SJCRH30 (cell line): Measurements from ENCODE around the gene ZNF423. TPM values are rescaled to one million over a fixed set of nuclear protein-coding genes. Genes with fewer than 3 reads are reported as not detected.

Experiments used
- DNase-seq, 2 experiments: peaks; one replicate each; pipeline ENCODE4 v3.0.0-alpha.2; 2015 to 2020
- H3K27ac ChIP-seq: fragments of 250-450 bp; sonication (Bioruptor Pico); 2 replicates; pipeline ENCODE4 v1.5.1; 2020; ENCODE audit warnings: mild to moderate bottlenecking, moderate library complexity
- H3K27me3 ChIP-seq: fragments of 250-450 bp; sonication (Bioruptor Pico); 2 replicates; pipeline ENCODE4 v1.5.1; 2020; ENCODE audit warnings: mild to moderate bottlenecking, moderate library complexity
- H3K36me3 ChIP-seq: fragments of 250-450 bp; sonication (Bioruptor Pico); 2 replicates; pipeline ENCODE4 v1.5.1; 2020; ENCODE audit warnings: mild to moderate bottlenecking, moderate library complexity
- H3K4me1 ChIP-seq: fragments of 250-450 bp; sonication (Bioruptor Pico); 2 replicates; pipeline ENCODE4 v1.5.1; 2020; ENCODE audit warnings: mild to moderate bottlenecking, moderate library complexity
- H3K4me3 ChIP-seq: fragments of 250-450 bp; sonication (Bioruptor Pico); 2 replicates; pipeline ENCODE4 v1.5.1; 2020; ENCODE audit warnings: mild to moderate bottlenecking, moderate library complexity
- H3K9me3 ChIP-seq: fragments of 250-450 bp; sonication (Bioruptor Pico); replicated peaks from 2 replicates; pipeline ENCODE4 v1.5.1; 2020; ENCODE audit warnings: mild to moderate bottlenecking, moderate library complexity
- total RNA-seq: library from RNA; depleted of rRNA; stranded (reverse); fragments of >200 nt; shearing (Covaris generic); gene quantifications from 2 replicates; pipeline ENCODE4 v1.2.3, GENCODE V29; 2014

Gene ZNF423
- total RNA-seq, 1 experiment from 2014 or later, result 7.9 TPM

DNA sequence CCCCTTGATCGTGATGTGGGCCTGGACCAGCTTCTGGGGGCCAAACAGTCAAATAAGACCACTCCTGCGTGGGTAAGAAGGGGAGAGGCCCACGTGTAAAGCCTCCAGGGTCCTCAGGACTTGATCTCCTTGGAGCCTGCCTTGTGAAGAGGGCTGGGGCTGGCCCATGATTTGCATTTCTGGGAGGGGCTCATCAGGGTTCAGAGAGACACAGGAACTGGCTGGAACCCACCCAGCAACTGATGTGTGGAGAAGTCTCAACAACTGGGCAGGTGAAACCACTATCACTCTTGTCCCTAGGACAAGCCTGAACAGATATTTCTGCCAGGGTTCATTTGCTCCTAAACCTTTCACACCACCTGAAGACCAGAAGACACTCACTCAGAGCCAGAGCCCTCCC is 214.7 kb downstream of the ZNF423 start:
- Histone ChIP-seq H3K27ac (no peak overlapping the region), H3K9me3 (no peaks in the 10 kb centered on the region)

DNA sequence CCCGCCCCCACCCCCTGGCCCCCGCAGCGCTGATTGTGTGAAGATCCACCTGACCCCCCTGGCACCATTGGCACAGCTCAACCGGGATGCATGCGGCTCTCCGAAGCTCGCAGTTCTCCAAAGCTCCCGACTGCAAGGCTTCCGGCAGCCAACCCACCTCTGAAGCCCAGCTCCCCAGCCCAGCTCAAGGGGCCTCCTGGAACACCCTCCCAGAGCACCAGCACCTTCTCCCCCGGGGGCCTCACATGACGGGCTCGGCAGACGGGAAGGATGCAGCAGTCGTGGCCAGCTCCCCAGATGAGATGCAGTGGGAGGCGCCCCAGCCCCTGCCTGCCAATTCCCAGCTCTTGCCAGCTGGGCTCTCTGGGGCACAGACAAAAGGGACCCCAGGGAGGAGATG is 215.3 kb downstream of the ZNF423 start:
- peak in 1 of 2 experiments; percentile 43 for DNase-seq
- Histone ChIP-seq H3K27ac (no peak overlapping the region; the same call in 1 of the 2 replicates), H3K27me3 (no peaks in the 10 kb centered on the region), H3K4me3 (no peak overlapping the region), H3K36me3 (no peaks in the 10 kb centered on the region), H3K4me1 (peaks cover 23% of the 10 kb centered on the region), H3K9me3 (no peaks in the 10 kb centered on the region)

More for the DNA sequence above, 214.7 kb downstream of the ZNF423 start:
- no peak for DNase-seq
- H3K36me3 ChIP-seq, result no peaks in the 10 kb centered on the region
- H3K27me3 ChIP-seq, result no peaks in the 10 kb centered on the region
- no peak overlapping the region for H3K4me3 ChIP-seq
- peaks cover 23% of the 10 kb centered on the region for H3K4me1 ChIP-seq

DNA sequence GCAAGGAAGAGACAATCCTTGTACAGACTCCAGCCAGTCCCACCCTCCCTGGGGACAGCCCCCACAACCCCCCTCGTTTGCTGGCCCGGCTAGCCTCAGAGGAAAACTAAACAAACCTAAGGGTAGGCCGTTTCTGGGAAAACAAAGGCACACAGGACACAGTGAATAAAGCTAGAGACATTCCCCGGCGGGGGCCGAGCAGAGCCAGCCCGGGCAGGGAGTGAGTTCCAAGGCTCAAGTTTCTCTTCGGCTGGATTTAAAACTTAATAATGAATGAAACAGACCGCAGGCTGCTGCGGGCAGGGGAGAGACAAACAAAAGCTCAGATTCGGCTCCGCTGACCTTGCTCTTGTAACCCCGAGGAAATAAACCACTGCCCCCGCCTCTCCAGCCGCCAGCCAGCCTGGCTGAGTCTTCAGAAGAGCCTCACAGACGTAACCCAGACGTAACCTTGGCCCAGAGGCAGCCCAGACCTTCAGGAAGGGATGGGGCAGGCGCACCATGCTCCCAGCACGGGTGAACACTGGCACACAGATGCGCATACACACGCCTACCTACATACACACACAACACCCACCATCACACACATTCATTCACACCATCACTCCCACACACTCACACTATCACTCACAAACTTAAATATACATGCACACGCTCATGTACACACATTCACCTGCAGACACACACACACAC is 216.0 kb downstream of the ZNF423 start:
- no peaks in the 10 kb centered on the region for H3K27me3 ChIP-seq
- H3K9me3 ChIP-seq, result no peaks in the 10 kb centered on the region
- peak overlapping the region; percentile 45 for H3K27ac ChIP-seq
- peak; percentile 81 to 88 for DNase-seq
- H3K4me1 ChIP-seq, result peaks cover 23% of the 10 kb centered on the region
- no peaks in the 10 kb centered on the region for H3K36me3 ChIP-seq
- peak overlapping the region; percentile 16 for H3K4me3 ChIP-seq

DNA sequence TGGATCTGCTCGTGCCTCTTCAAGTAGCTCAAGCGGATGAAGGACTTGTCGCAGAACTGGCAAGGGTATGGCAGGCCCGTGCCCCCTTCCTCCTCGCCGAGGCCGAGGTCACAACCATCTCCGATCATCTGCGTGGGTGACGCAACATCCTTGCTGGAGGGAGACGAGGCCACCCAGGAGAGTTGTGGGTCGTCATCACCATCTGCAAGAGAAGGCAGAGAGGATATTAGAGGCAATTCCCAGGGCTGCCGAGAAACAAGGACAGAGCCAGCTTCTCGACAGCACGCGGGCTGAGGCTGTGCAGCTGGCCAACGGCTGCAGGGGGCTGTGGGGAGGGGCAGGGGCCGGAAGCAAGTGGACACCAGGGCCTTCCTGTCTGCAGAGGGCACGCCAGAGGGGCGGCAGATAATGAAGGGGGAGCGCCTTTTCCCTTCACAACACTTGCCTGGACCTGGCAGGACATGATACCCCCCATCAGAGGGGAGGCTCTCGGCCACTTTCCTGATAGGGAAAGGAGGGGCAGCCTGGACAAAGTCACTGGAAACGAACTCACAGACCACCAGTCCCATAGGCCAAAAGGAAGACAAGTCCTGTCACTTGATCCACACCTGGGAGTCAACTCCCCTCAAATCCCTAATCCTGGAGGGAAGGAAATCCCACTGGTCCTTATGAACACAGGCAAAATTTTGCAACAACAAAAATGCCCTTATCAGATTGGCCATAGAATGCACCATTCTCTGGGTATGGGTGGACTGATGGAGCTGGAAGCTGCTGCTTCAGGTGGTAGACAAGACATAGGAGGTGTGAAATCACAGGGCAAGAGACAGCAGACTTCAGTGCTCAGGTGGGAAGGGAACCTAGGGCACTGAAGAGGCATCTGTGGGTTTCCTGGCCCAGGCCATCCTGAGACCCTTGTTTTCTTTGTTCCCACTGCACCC is 217.0 kb downstream of the ZNF423 start:
- Histone ChIP-seq H3K9me3 (no peaks in the 10 kb centered on the region), H3K4me1 (peaks cover 23% of the 10 kb centered on the region), H3K27ac (peak overlapping the region; percentile 45), H3K27me3 (no peaks in the 10 kb centered on the region), H3K4me3 (peak overlapping the region; percentile 16; the same call in 1 of the 2 replicates), H3K36me3 (no peaks in the 10 kb centered on the region)
- no peak for DNase-seq

DNA sequence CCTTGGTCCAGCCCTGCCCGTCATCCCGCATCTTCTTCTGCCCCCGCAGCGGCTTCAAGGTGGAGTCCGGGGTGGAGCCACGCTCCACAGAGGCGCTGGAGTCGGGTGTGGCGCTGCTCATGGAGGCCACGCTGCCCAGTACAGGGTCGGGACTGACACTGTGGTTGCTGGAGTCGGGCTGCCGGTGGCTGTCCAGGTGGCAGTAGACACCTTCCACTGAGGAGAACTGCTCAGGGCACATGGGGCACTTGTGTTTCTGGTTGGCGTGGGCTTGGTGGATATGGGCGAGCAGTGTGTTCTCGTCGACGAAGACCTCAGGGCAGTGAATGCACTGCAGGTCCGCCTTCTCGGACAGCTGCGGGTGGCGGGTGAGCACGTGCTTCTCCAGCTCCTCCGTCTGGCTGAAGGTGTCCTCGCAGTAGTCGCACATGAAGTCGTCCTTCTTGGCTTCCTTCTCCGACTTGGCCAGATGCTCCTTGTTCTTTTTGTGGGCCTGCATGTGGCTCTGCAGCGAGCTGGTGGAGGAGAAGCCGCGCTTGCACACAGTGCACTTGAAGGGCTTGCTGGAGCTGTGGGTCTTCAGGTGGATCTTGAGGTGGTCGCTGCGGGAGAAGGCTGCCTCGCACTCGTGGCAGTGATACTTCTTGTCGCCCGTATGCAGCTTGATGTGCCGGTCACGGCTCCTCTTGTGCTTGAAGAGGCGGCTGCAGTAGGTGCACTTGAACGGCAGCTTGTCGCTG is 217.8 kb downstream of the ZNF423 start:
- no peaks in the 10 kb centered on the region for H3K36me3 ChIP-seq
- no peak overlapping the region for H3K27ac ChIP-seq
- no peaks in the 10 kb centered on the region for H3K9me3 ChIP-seq
- no peak overlapping the region for H3K4me3 ChIP-seq
- no peaks in the 10 kb centered on the region for H3K27me3 ChIP-seq
- no peak for DNase-seq
- H3K4me1 ChIP-seq, result peaks cover 23% of the 10 kb centered on the region

DNA sequence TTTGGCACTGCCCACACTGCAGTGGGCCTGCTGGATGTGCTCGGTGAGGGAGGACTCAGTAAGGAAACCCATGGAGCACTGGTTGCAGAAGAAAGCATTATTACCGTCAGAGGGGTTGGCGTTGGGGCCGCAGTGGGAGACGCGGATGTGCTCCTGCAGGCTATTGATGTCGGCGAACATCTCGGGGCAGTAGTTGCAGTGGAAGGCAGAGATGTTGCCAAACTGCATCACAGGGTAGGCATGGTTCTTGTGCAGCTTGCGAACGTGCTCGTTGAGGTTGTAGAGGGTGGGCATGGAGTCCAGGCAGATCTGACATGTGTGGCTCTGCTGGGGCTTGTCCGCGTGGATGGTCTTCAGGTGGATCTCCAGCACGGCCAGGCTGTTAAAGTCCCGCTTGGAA is 218.4 kb downstream of the ZNF423 start:
- Histone ChIP-seq H3K9me3 (no peaks in the 10 kb centered on the region), H3K4me1 (peaks cover 23% of the 10 kb centered on the region), H3K27ac (no peak overlapping the region), H3K36me3 (no peaks in the 10 kb centered on the region), H3K27me3 (no peaks in the 10 kb centered on the region), H3K4me3 (no peak overlapping the region)
- DNase-seq, result no peak

DNA sequence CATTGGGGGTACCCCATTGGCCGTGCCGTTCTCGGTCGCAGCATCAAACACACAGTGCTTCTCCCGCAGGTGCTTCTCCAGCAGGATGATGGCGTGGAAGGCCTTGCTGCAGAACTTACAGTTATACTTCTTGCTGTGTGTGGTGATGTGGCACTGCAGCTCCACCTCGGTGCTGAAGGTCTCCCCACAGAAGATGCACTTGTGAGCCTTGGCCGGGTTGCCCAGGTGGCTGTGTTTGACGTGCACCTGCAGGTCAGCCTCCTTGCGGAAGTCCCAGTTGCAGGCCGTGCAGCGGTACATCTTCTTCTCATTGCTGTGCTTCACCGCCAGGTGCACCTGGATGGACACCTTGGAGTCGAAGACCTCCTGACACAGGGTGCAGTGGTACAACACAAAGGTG is 219.3 kb downstream of the ZNF423 start:
- Histone ChIP-seq H3K4me3 (no peak overlapping the region), H3K27me3 (no peaks in the 10 kb centered on the region), H3K27ac (no peak overlapping the region), H3K9me3 (no peaks in the 10 kb centered on the region), H3K36me3 (no peaks in the 10 kb centered on the region), H3K4me1 (peaks cover 23% of the 10 kb centered on the region)
- DNase-seq, result no peak

DNA sequence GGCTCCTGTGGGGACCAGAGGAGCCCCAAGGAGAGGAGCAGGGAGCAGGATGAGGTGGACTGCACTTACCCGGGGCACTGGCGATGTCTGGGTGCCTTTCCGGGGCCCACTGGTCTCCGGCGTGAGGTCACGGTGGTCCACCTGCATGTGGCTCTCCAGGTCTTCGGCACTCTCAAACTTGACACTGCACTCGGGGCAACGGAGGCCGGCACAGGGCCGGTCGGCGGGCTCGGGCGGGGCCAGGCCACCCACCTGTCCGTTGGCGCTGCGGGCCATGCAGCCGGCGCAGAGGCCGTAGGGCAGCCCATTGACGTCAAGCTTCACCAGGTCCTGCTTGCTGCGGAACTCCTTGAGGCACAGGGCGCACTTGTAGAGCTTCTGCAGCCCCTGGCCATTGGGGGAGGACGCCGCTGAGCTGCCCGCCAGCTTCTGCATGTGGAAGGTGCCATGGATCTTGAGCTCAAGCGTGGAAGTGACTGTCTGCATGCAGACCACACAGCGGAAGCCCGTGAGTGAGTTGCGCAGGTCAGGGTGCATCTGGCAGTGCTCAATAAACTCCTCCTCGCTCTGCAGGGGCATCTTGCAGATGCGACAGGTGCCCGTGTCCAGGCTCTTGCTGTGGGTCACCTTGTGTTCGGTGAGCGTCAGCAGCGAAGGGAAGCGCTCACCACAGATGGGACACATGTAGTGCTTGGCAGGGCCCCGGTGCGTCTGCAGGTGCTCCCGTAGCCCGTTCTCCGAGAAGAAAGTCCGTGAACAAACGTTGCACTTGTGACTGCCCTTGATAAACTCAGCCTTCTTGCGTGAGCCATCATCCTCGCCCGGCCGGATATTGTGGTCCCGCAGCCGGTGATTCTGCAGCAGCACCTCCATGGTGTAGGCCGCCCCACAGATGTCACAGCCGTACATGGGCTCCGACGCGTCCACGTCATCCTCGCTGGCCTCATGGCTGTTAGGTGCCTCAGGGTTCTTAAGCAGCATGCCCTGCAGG is 220.0 kb downstream of the ZNF423 start:
- Histone ChIP-seq H3K4me1 (peaks cover 20% of the 10 kb centered on the region), H3K27ac (no peak overlapping the region), H3K9me3 (no peaks in the 10 kb centered on the region), H3K4me3 (no peak overlapping the region), H3K36me3 (no peaks in the 10 kb centered on the region), H3K27me3 (no peaks in the 10 kb centered on the region)
- no peak for DNase-seq

DNA sequence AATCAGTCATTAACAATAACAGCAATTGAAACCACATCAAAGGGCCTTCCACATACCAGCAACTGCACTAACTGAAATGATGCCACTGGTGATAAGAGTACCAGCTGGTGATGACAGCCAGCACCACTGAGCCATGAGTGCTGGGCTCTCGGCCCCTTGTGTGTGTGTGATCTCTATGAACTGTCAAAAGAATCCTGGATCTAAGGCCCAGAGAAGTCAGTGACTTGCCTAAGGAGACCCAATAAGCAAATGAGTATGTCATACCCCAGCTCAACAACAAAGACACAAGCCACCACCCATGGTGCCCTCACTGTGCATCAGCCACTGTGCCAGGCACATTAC is 220.9 kb downstream of the ZNF423 start:
- Histone ChIP-seq H3K4me1 (peaks cover 14% of the 10 kb centered on the region), H3K27me3 (no peaks in the 10 kb centered on the region), H3K9me3 (no peaks in the 10 kb centered on the region), H3K4me3 (no peak overlapping the region), H3K36me3 (no peaks in the 10 kb centered on the region), H3K27ac (no peak overlapping the region)
- DNase-seq, result no peak

DNA sequence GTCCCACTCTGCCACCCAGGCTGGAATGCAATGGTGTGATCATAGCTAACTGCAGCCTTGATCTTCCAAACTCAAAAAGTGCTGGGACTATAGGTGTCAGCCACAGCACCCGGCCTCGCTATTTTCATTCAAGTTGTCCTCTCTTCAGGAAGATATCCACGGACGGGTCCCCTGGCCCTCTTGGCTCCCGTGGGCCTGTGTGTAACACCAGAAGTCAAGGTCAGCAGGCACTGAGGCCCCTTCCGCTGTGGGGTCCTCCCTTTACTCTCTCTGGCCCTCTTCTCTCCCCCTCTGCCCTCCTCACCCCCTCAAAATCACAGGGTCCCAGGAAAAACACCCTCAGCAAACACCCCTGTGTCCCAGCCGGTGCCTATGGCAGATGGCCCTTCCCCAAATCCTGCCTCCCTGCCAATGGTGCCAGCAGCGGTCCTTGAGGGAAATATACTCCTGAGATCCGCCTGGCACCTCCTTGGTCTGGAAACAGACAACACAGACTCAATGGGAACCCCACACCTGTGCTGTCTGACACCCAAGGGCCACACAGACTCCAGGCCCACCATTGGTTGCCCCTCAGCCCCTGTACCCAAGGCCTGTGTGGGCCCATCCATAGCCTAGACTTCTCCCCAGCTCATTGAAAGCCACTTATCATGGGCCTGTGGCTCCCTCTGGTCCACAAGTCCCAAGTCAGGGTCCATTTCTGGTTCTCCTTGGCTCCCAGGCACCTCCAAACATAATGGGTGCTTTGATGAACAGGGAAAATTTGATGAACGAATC is 221.5 kb downstream of the ZNF423 start:
- Histone ChIP-seq H3K27ac (no peak overlapping the region), H3K4me3 (no peak overlapping the region), H3K9me3 (no peaks in the 10 kb centered on the region), H3K27me3 (no peaks in the 10 kb centered on the region), H3K36me3 (no peaks in the 10 kb centered on the region), H3K4me1 (peaks cover 11% of the 10 kb centered on the region)
- no peak for DNase-seq

DNA sequence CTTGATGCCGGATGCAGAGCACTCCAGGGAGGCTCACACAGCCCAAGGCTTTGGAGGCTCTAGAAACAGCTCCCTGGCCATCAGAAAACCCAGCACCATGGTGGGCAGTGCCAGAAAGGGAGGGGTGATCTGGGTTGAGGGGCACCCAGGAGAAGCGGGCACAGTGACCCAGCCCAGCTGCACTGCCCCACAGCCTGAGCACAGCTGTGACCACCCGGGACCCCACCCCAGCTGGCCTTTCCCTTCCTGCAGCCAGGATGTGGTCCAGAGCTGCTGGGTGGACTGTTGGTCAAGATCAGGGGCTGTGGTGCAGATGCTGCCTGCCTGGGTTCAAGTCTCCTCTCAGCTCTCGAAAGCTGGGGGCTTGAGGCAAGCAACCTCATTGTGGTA is 223.1 kb downstream of the ZNF423 start:
- H3K36me3 ChIP-seq, result no peaks in the 10 kb centered on the region
- no peak overlapping the region for H3K27ac ChIP-seq
- no peaks in the 10 kb centered on the region for H3K4me1 ChIP-seq
- no peak for DNase-seq
- H3K4me3 ChIP-seq, result no peak overlapping the region
- H3K9me3 ChIP-seq, result peaks cover 4% of the 10 kb centered on the region; the same call in 1 of the 2 replicates
- H3K27me3 ChIP-seq, result no peaks in the 10 kb centered on the region

DNA sequence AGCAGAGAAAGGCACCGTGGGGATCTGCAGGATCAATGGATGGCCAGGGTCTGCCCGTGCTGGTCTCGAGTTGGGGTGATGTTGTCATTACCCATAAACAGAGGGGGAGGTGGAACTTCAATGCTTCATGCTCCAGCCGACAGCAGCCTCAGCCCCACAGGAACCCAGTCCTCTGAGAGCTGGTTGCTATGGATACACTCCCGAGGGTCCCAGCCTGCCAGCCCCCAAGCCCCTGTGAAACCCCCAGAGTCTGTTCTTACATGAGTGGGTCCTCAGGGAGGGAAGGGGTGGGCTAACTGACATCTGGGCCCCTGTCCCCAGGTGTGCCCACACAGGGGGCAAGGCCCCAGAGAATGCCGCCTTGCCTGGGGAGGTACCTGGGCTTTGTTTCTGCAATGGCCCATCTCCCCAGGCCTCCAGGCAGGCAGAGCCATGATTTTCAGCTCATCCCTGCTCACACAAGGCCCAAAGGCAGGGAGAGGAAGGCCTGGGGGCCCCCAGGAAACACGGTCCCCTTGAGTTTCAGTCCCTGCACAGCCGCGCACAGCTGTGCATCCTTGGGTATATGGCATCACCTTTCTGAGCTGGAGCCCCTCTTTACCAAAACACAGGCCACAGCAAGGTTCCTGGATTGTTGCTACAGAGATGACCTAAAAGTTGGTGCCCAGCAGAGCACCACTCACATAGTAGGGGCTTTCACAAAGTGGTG is 223.7 kb downstream of the ZNF423 start:
- no peak for DNase-seq
- Histone ChIP-seq H3K27me3 (no peaks in the 10 kb centered on the region), H3K4me3 (no peak overlapping the region), H3K9me3 (peaks cover 4% of the 10 kb centered on the region; the same call in 1 of the 2 replicates), H3K36me3 (no peaks in the 10 kb centered on the region), H3K4me1 (no peaks in the 10 kb centered on the region), H3K27ac (no peak overlapping the region)
